ENCODE results near the gene LAMB1.
"Not testable (repeated sequence)": the region's sequence is repeated elsewhere in the genome, so short reads cannot be mapped to it uniquely, and the experiment has no call there.

The LAMB1 gene

GRCh38 chr7:107969856-107970255, 33.1 kb downstream of the LAMB1 start:
- DNase-seq: no peak

GRCh38 chr7:107968449-107968848, 34.5 kb downstream of the LAMB1 start:
- no peak for DNase-seq

- DNase-seq: no peak
These were observed 35.5 kb downstream of the LAMB1 start for GRCh38 chr7:107967420-107967819.

- peak; percentile 97 for DNase-seq
These were observed 36.2 kb downstream of the LAMB1 start for GRCh38 chr7:107966711-107967110.

GRCh38 chr7:107964510-107964909, 38.5 kb downstream of the LAMB1 start:
- no peak for DNase-seq

GRCh38 chr7:107962817-107963216, 40.1 kb downstream of the LAMB1 start:
- no peak for DNase-seq

GRCh38 chr7:107961405-107961804, 41.6 kb downstream of the LAMB1 start:
- no peak for DNase-seq

GRCh38 chr7:107960272-107960671, 42.7 kb downstream of the LAMB1 start:
- no peak for DNase-seq

- DNase-seq: no peak
These were observed 43.4 kb downstream of the LAMB1 start for GRCh38 chr7:107959527-107959898.

- DNase-seq: peak; percentile 45
These were observed 44.0 kb downstream of the LAMB1 start for GRCh38 chr7:107958764-107959526.

GRCh38 chr7:107957436-107957835, 45.5 kb downstream of the LAMB1 start:
- DNase-seq: no peak

- DNase-seq: not testable (repeated sequence)
These were observed 46.0 kb downstream of the LAMB1 start for GRCh38 chr7:107956950-107957349.

- DNase-seq: no peak
These were observed 47.6 kb downstream of the LAMB1 start for GRCh38 chr7:107955394-107955793.

- peak; percentile 36 for DNase-seq
These were observed 49.0 kb downstream of the LAMB1 start for GRCh38 chr7:107953924-107954303.

GRCh38 chr7:107953265-107953923, 49.6 kb downstream of the LAMB1 start:
- DNase-seq: no peak

- no peak for DNase-seq
These were observed 51.1 kb downstream of the LAMB1 start for GRCh38 chr7:107951896-107952295.

- no peak for DNase-seq
These were observed 51.7 kb downstream of the LAMB1 start for GRCh38 chr7:107951172-107951787.

GRCh38 chr7:107949443-107949935, 53.5 kb downstream of the LAMB1 start:
- no peak for DNase-seq

GRCh38 chr7:107948645-107949442, 54.1 kb downstream of the LAMB1 start:
- peak; percentile 92 for DNase-seq

GRCh38 chr7:107946881-107947280, 56.1 kb downstream of the LAMB1 start:
- no peak for DNase-seq

GRCh38 chr7:107946451-107946850, 56.5 kb downstream of the LAMB1 start:
- no peak for DNase-seq

GRCh38 chr7:107945332-107945731, 57.6 kb downstream of the LAMB1 start:
- no peak for DNase-seq

All from fibroblast of skin of back (primary cell).